Heart left ventricle (tissue), 13 donors: Measurements from ENCODE around the gene TEX101.

Source experiments
- CTCF ChIP-seq, 12 donors: fragments of 200-600 bp; sonication (generic) in 4 of 12; IDR thresholded peaks; one replicate each; pipeline versions ENCODE4 v1.5.0 to v1.8.0; 2018 to 2022; ENCODE audit warnings: antibody characterized with exemption in 12 of 12, mild to moderate bottlenecking in 5 of 12
- POLR2A ChIP-seq, 2 donors: fragments of 450-650 bp; IDR thresholded peaks; one replicate each; pipeline ENCODE4 v1.6.1; 2017; ENCODE audit warnings: antibody characterized with exemption in 2 of 2, mild to moderate bottlenecking in 2 of 2, moderate library complexity in 2 of 2
- donor health status: ischemic (EF 13 %, LVEDD 7.1; RV severe dilation, severe dysfunction).
- donor health status: DM: no; HTN: yes; CAD: no.
- donor health status: DM: no; HTN: no; CAD: no.
- donor health status: ischemic (EF 25% LVEDD 6.9; RV normal size, moderate dysfunction).
- donor health status: ischemic (EF 25% LVEDD 5.7; RV mildly dilated, moderate dysfunction).
- donor health status: ischemic (EF 35%, LVEDD 5.7; RV mildly dilated, moderate dysfunction).
- donor health status: nonischemic (EF 11% LVEDD 7.7; RV severe dilation, severe dysfunction).
- donor health status: DM: yes; HTN: yes; CAD: no.
- donor health status: PGD.
- donor health status: ischemic (EF 29% LVEDD 5.4; RV normal size, mild dysfunction).
- donor health status: nonischemic (EF 23%, LVEDD 6.1; RV moderate dilation, normal function).

GRCh38 chr19:43465468-43466120 lies 50.9 kb downstream of the TEX101 start, which contains the start of gene LYPD3:
- TF ChIP-seq CTCF (IDR thresholded peaks at IDR 0.05), result no peak
- TF ChIP-seq POLR2A (IDR thresholded peaks at IDR 0.05), result no peak
